GM12892 (cell line): ENCODE measurements around the gene FUT8.

ENCODE experiments used
- POLR2A ChIP-seq: IDR thresholded peaks from 2 replicates; pipeline ENCODE4 v1.6.1; 2011; ENCODE audit warnings: low read depth, low read length, control low read depth
- TAF1 ChIP-seq: IDR thresholded peaks from 2 replicates; pipeline ENCODE4 v1.6.1; 2011; ENCODE audit warnings: low read depth, mild to moderate bottlenecking, control low read depth, low read length, borderline replicate concordance

GRCh38 chr14:65478596-65478995 lies 66.1 kb downstream of the FUT8 start:
- TF ChIP-seq POLR2A (no peak), TAF1 (no peak)
